Transverse colon (tissue), 3 donors: ENCODE data around the gene PNKD.

ENCODE experiments used
- POLR2A ChIP-seq: fragments of 450-650 bp; IDR thresholded peaks from one replicate; pipeline ENCODE4 v1.6.1; 2016; ENCODE audit warnings: antibody characterized with exemption, mild to moderate bottlenecking, moderate library complexity
- TF ChIP-seq, protein P1 (sequence below), 5 experiments: fragments of 200-600 bp in 3 of 5; fragments of 450-650 bp in 2 of 5; sonication (generic) in 3 of 5; IDR thresholded peaks; 1 replicate in 2 of 5; 2 replicates in 3 of 5; pipeline ENCODE4 v1.5.1; 2016 to 2017; ENCODE audit warnings: antibody characterized with exemption in 5 of 5, inconsistent platforms in 3 of 5, mild to moderate bottlenecking in 2 of 5, moderate library complexity in 1 of 5

DNA sequence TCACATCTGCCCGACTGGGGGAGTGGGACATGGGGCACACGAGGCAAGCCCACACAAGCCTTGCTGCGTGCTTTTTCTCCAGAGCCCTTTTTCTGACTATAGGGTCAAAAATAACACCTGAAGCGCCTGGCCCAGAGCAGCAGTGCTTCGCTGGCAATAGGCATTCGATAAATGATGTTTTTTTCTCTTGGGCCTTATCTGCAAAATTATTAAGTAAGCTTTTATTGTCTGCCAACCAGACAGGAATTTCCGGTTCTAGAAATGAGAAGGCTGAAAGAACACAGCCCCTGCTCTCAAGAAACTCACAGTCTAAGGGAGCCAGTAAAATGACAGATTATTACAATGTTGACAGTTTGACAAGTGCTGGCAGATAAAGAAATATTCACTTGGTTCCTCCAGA, 24.7 kb downstream of the PNKD start:
- TF ChIP-seq POLR2A: no peak
- TF ChIP-seq, protein P1, sequence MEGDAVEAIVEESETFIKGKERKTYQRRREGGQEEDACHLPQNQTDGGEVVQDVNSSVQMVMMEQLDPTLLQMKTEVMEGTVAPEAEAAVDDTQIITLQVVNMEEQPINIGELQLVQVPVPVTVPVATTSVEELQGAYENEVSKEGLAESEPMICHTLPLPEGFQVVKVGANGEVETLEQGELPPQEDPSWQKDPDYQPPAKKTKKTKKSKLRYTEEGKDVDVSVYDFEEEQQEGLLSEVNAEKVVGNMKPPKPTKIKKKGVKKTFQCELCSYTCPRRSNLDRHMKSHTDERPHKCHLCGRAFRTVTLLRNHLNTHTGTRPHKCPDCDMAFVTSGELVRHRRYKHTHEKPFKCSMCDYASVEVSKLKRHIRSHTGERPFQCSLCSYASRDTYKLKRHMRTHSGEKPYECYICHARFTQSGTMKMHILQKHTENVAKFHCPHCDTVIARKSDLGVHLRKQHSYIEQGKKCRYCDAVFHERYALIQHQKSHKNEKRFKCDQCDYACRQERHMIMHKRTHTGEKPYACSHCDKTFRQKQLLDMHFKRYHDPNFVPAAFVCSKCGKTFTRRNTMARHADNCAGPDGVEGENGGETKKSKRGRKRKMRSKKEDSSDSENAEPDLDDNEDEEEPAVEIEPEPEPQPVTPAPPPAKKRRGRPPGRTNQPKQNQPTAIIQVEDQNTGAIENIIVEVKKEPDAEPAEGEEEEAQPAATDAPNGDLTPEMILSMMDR (IDR thresholded peaks at IDR 0.05): no peak
